Astrocyte (in vitro differentiated cells and primary cell): ENCODE results near the gene PRKACA. TPM values are rescaled to one million over a fixed set of nuclear protein-coding genes. Genes with fewer than 3 reads are reported as not detected.

Experiments used
- DNase-seq: peaks from one replicate; pipeline ENCODE4 v3.0.0-alpha.2; 2010; ENCODE audit warnings: low read depth
- FAIRE-seq: peaks from 2 replicates; lab custom pipeline; 2011; peaks lifted over from hg19 to GRCh38; lab: Jason Lieb, UNC
- H2AFZ ChIP-seq: 2 replicates; pipeline ENCODE4 v1.6.0; 2012; ENCODE audit warnings: low read depth, low read length, inconsistent platforms
- H3K27ac ChIP-seq: 2 replicates; pipeline ENCODE4 v1.5.1; 2011; ENCODE audit warnings: low read depth, low read length, inconsistent platforms
- H3K27me3 ChIP-seq: 2 replicates; pipeline ENCODE4 v1.6.0; 2011; ENCODE audit warnings: low read length, inconsistent platforms; ENCODE audit not compliant: insufficient read depth
- H3K36me3 ChIP-seq: 2 replicates; pipeline ENCODE4 v1.5.1; 2011; ENCODE audit warnings: low read length, inconsistent platforms; ENCODE audit not compliant: insufficient read depth
- H3K4me1 ChIP-seq: 2 replicates; pipeline ENCODE4 v1.5.1; 2011; ENCODE audit warnings: low read length, inconsistent platforms; ENCODE audit not compliant: insufficient read depth
- H3K4me2 ChIP-seq: 2 replicates; pipeline ENCODE4 v1.6.0; 2012; ENCODE audit warnings: low read length, inconsistent platforms
- H3K4me3 ChIP-seq: 2 replicates; pipeline ENCODE4 v1.5.1; 2011; ENCODE audit warnings: low read depth, mild to moderate bottlenecking, low read length, inconsistent platforms; ENCODE audit not compliant: insufficient read depth
- H3K79me2 ChIP-seq: 2 replicates; pipeline ENCODE4 v1.6.0; 2012; ENCODE audit warnings: mild to moderate bottlenecking, low read length, inconsistent platforms; ENCODE audit not compliant: insufficient read depth
- H3K9ac ChIP-seq: 2 replicates; pipeline ENCODE4 v1.6.0; 2012; ENCODE audit warnings: mild to moderate bottlenecking, low read length, inconsistent platforms
- H3K9me3 ChIP-seq: 2 replicates; pipeline ENCODE4 v1.5.1; 2012; ENCODE audit warnings: low read depth, mild to moderate bottlenecking, low read length, inconsistent platforms; ENCODE audit not compliant: insufficient read depth
- H4K20me1 ChIP-seq: 2 replicates; pipeline ENCODE4 v1.6.0; 2012; ENCODE audit warnings: low read length, inconsistent platforms; ENCODE audit not compliant: insufficient read depth
- H3K27ac Mint-ChIP-seq: one replicate; pipeline ENCODE4 v1.8.0; 2021; ENCODE audit warnings: mild to moderate bottlenecking, mixed read lengths; ENCODE audit not compliant: unreplicated experiment
- H3K27me3 Mint-ChIP-seq: one replicate; pipeline ENCODE4 v1.8.0; 2021; ENCODE audit warnings: low read depth, mixed read lengths; ENCODE audit not compliant: unreplicated experiment
- H3K36me3 Mint-ChIP-seq: one replicate; pipeline ENCODE4 v1.8.0; 2021; ENCODE audit warnings: low read depth, mixed read lengths; ENCODE audit not compliant: unreplicated experiment
- H3K4me1 Mint-ChIP-seq: one replicate; pipeline ENCODE4 v1.8.0; 2021; ENCODE audit warnings: low read depth, mixed read lengths; ENCODE audit not compliant: unreplicated experiment
- H3K4me3 Mint-ChIP-seq: one replicate; pipeline ENCODE4 v1.8.0; 2021; ENCODE audit warnings: mild to moderate bottlenecking, moderate library complexity, mixed read lengths; ENCODE audit not compliant: unreplicated experiment
- H3K9me3 Mint-ChIP-seq: one replicate; pipeline ENCODE4 v1.8.0; 2021; ENCODE audit warnings: mild to moderate bottlenecking, mixed read lengths; ENCODE audit not compliant: unreplicated experiment
- CTCF ChIP-seq: IDR thresholded peaks from 2 replicates; pipeline ENCODE4 v1.5.1; 2011; ENCODE audit warnings: low read depth, mild to moderate bottlenecking, inconsistent platforms, low read length, moderate library complexity; ENCODE audit not compliant: insufficient read depth
- EZH2 ChIP-seq: IDR thresholded peaks from 2 replicates; pipeline ENCODE4 v1.6.1; 2012; ENCODE audit warnings: mild to moderate bottlenecking, low read length, inconsistent platforms; ENCODE audit not compliant: insufficient read depth
- total RNA-seq: library from RNA; stranded (reverse); gene quantifications from 2 replicates; pipeline ENCODE4 v1.2.1, GENCODE V29; 2021

The PRKACA gene
- total RNA-seq, 1 donor from 2014 or later: 80.5 TPM

- no peak overlapping the region for H3K4me3 Mint-ChIP-seq
- H3K4me2 ChIP-seq: no peak overlapping the region
- no peak for FAIRE-seq
Observed at GRCh38 chr19:14165990-14166830, 48.6 kb upstream of the PRKACA start.

GRCh38 chr19:14164724-14165493 lies 47.3 kb upstream of the PRKACA start:
- Mint-ChIP-seq H3K4me3 (no peak overlapping the region), H3K27me3 (no peaks in the 10 kb centered on the region), H3K4me1 (peaks cover 3% of the 10 kb centered on the region), H3K36me3 (peaks cover 5% of the 10 kb centered on the region), H3K9me3 (no peaks in the 10 kb centered on the region), H3K27ac (no peak overlapping the region)
- H3K4me1 ChIP-seq: no peaks in the 10 kb centered on the region
- H3K4me3 ChIP-seq: no peak overlapping the region
- no peaks in the 10 kb centered on the region for H3K27me3 ChIP-seq
- TF ChIP-seq CTCF (no peak), EZH2 (no peak)
- no peaks in the 10 kb centered on the region for H3K79me2 ChIP-seq
- H3K27ac ChIP-seq: no peak overlapping the region
- H3K9me3 ChIP-seq: no peaks in the 10 kb centered on the region
- no peak for DNase-seq
- no peak for FAIRE-seq
- H2AFZ ChIP-seq: no peak overlapping the region
- no peak overlapping the region for H3K4me2 ChIP-seq
- no peak overlapping the region for H3K9ac ChIP-seq
- H4K20me1 ChIP-seq: no peaks in the 10 kb centered on the region
- H3K36me3 ChIP-seq: no peaks in the 10 kb centered on the region

More at GRCh38 chr19:14165990-14166830, 48.6 kb upstream of the PRKACA start:
- no peaks in the 10 kb centered on the region for H3K27me3 Mint-ChIP-seq
- Histone ChIP-seq H3K27me3 (no peaks in the 10 kb centered on the region), H3K9ac (no peak overlapping the region), H2AFZ (no peak overlapping the region), H3K4me3 (no peak overlapping the region), H4K20me1 (no peaks in the 10 kb centered on the region), H3K79me2 (no peaks in the 10 kb centered on the region), H3K27ac (no peak overlapping the region), H3K9me3 (no peaks in the 10 kb centered on the region), H3K36me3 (no peaks in the 10 kb centered on the region), H3K4me1 (no peaks in the 10 kb centered on the region)
- H3K9me3 Mint-ChIP-seq: no peaks in the 10 kb centered on the region
- peaks cover 3% of the 10 kb centered on the region for H3K4me1 Mint-ChIP-seq
- no peak overlapping the region for H3K27ac Mint-ChIP-seq
- no peak for TF ChIP-seq EZH2
- no peak for TF ChIP-seq CTCF
- no peak for DNase-seq
- H3K36me3 Mint-ChIP-seq: peaks cover 16% of the 10 kb centered on the region
